IPS DF 4.7 (cell line): ENCODE results near the gene ZNF853.

Experiments used
- DNase-seq: peaks from one replicate; pipeline ENCODE4 v3.0.0-alpha.2; 2013; ENCODE audit warnings: low spot score; ENCODE audit errors: extremely low read depth

The ZNF853 gene

DNA sequence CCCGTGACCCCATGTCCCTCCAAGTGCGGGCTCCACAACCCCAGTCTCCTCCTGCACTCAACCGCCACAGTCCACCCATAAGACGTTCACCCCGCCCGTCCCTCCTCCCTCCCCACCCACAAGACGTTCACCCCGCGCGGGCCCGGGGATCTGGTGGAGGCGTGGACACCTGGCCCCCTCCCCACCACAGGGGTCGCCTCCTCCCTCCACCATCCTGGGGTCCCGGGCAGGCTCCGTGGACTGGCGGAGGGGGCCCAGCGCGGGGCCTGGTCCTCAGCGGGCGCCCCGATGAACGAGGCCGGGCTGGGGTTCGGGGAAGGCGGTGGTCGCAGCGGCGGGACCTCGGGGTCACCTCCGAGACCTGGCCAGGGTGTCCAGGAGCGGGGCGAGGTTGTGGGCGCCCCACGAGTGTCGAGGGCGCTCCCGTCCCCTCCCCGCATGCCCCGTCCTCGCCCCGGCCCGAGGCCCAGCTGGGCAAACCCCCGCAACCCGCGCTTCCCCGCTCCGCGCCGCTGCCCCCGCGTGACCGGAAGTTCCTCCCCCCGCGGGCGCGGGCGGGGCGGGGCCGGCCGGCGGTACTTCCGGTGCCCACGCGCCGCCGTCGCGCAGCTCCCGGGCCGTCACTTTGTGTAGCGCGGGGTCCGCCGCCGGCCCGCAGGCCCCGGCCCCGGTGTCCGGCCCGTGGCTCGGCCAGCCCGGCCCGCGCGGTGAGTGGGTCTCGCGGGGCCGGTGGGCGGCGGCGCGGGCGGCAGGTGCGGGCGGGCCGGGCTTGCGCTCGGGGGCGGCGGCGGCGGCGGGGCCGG, 21.5 kb downstream of the ZNF853 start, which contains the start of gene ZNF316:
ZNF316 (plus strand) TSS at position 578 of the 803 bp plus-strand sequence. CDS start 5,092 bp downstream, outside the sequence.
- DNase-seq: no peak

DNA sequence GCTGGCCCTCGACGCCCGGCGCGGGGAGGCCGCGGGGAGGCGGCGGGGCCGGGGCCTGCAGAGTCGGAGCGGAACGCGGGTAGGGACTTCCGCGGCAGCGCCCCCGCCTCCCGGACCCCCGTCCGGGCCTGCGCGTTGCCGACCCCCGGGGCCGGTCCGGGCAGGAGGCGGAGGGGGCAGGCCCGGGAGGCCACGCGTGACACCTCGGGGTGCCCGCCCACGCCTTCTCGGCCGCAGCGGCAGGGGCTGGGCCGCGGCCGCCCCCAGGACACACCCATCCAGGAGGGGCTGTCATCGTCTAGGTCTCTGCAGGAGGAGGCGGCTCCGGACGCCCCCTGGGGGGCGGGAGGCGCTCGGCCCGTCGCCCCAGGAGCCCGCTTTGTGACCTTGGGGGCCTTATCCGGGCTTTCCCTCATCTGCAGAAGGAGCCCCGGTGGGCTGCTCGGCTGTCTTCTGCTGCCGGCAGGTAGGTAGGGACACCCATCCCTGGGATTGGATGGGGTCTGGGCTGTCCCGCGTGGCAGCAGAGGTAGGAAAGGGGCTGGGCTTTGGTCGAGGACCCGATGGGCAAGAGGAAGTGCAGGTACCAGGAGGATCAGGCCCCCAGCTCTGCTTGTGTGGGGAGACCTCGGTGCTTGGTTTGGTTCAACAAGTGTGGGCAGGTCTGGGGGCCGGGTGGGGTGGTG, 22.3 kb downstream of the ZNF853 start:
- DNase-seq: no peak

DNA sequence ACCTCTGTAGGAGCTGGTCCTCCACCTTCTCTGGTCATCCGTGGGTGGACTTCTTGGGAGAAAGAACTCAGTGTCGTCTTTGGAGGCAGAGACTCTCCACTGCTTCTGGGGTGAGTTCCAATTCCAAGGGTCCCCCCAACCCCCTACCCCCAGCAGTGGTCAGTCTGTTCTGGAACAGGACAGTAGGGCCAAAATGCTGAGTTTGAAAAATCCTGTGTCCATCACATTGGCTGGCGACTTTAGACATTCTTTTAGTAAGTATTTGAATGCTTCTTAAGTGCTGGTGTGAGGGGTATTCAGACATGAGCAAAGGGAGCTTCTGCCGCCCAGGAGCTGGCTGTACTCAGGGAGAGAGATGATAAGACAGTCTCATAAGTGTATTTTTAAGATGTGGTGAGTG, 23.6 kb downstream of the ZNF853 start:
- DNase-seq: no peak

DNA sequence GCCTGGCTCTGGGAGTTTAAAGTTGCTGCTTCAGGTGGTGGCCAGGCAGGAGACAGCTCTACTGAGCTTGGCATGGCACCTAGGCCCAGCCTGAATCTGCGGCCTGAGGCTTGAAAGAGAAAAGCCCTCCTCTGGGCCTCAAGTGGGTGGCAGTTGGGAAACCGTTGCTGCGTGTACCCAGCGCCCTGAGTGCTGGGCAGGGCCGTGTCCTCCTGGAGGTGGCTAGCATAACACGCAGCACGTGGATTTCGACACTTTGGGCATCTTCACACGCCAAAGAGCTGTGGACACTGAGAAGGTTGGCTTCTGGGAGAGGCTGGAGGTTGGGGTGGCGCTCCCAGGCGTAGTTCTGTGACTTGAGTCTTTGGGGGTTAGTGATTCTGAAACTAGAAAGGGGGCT, 24.2 kb downstream of the ZNF853 start:
- DNase-seq: no peak

DNA sequence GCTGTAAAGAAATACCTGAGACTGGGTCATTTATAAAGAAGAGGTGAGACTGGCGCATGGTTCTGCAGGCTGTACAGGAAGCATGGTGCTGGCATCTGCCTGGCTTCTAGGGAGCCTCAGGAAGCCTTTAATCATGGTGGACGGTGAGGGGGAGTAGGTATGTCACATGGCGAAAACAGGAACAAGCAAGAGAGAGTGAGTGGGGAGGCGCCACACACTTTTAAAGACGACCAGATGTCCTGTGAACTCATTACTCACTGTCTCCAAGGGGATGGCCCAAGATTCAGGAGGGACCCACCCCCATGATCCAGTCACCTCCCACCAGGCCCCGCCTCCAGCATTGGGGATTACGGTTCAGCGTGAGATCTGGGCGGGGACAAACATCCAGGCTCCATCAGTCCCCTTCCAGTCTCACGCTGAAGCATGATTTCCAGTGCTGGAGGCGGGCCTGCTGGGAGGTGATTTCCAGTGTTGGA, 24.9 kb downstream of the ZNF853 start:
- DNase-seq: no peak

DNA sequence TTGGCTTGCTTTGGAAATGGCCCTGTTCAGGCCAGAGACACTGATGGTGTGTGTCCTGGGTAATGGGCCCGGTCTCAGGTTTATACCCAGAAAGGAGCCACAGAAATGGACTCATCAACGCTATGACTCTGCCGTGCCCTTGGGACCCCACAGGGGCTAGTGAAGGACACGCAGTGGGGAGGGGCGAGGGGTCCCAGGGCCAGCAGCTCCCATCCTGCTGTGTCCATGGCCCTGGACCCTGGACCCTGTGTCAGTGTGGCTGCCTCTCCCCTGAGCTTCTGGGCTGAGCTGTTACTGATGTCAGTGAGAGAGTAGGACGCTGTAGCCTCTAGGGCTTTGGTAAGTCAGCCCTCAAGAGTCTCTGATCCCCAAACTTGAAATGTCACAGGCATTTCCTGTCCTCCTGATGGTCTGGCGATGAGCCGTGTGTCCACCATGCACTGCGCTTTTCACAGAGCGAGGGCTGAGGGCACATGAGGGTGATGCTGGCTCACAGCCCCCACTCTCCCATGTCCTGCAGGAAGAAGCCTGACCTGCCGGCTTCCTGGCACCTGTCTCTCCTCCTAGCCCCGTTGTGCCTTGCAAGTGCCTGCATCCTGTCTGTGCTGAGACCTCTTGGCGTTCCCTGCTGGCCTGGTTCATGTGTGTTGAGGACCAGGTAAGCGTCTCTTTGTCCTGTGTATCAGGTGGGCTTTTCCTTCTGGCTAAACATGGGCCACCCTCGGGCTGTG, 26.1 kb downstream of the ZNF853 start:
- DNase-seq: no peak

DNA sequence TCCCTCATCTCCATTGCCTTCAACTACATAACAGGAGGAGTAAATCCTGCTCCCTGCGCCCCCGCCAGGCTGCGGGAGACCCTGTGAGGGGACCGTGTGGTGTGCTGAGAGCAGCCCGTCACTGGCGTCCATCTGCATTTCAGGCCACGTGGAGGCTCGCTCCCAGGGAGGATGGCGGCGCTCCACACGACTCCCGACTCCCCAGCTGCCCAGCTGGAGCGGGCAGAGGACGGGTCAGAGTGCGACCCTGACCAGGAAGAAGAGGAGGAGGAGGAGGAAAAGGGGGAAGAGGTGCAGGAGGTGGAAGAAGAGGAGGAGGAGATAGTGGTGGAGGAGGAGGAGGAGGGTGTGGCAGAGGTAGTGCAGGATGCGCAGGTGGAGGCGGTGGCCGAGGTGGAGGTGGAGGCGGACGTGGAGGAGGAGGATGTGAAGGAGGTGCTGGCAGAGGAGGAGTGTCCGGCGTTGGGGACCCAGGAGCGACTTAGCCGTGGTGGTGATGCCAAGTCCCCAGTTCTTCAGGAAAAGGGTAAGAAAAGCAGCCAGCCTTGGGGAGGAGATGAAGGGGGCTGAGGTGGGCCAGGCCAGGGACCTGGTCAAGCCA, 26.9 kb downstream of the ZNF853 start:
- no peak for DNase-seq

DNA sequence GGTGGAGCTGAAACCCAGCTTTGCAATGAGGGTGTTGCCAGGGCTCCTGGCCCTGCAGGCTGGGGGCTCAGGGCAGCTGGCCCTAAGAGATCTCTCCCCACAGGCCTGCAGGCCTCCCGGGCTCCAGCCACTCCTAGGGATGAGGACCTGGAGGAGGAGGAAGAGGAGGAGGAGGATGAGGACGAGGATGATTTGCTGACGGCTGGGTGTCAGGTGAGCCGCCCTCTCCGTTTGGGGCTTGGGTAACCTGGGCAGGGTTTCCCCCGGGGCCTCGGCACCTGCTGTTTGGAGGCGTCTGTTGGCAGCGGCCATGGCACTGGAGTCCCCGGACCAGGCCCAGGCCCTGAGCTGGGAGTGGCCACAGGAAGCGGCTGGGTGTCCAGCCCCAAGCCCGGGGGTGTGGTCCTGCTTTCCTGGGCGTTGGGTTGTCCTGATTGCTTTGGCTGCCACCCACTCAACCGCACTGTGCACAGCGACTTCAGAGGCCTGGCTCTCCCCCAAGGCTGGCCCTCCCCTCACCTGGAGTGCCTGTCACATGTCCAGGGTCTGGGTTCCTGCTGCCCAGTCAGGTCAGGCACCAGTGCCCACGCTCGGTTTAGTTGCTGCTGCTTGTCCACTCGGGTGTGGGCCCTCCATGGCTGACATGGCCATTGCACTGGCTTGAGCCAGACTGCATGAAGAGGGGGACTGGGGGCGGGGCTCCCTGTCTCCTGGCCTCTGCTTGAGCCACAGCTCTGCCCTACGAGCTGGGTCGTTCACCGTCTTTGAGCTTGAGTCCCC, 27.6 kb downstream of the ZNF853 start:
- DNase-seq: no peak

DNA sequence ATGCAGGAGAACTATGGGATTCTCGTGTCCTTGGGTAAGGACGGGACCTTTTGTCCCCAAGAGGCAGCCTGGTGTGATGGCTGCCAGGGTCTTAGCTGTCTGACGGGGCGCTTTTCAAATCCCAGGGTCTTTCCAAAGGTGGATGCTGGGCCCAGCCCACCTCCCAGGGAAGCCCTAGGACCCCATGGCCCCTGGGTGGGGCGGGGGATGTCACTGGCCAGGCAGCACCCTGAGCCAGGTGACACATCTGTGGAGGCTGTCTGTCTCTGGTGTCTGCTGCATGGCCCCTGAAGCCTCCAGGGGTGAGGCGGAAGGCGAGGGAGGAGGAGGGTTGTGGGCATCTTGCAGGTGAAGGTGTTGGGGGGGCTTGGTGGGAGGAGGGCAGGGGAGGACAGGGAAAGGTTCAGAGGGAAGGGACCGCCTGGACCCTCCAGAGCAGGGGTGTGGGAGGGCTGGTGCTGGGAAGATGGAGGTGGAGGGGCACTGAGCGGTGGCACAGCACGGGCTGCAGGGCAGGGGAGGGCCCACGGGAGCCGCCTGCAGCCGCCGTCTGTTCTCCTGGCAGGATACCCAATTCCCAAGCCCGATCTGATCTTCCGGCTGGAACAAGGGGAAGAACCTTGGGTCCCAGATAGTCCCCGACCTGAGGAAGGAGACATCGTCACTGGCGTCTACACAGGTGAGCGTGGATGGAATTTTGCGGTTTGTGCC, 28.7 kb downstream of the ZNF853 start:
- DNase-seq: no peak

DNA sequence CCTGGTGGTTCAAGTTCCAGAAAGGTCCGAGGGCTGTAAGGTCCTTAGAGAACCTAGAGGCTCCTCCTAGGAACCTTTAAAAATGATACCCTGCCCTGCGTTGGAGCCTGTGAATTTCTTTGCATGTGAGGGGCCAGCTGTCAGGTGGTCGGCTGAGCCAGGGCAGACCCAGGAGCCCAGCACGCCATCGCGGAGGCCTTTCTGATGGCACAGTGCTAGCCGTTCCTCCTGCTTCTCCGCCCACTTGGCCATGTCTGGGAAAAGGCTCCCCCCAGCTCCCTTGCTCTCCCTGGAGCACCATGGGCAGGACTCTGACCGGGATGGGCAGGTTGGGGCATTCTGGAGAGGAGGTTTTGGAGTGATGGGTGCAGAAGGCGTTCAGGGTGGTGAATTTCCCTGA, 29.3 kb downstream of the ZNF853 start:
- DNase-seq: no peak

DNA sequence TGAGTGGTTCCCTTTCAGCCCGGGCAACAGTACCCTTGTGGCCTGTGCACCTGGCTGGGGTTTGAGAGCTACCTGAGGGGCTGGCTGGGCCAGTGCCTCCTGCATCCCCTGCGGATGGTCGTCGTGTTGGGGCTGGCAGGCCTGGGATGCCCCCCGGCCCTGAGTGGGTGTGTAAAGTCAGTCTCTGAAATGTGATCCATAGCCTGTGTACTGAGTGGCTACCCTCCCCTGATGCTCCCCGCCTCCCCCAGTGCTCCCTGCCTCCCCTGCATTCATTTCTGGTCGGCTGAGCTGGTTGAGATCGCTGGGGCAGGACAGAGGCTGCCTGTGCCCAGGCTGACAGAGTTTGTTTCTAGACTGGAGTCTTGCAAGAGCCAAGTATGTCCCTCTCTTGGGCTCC, 31.1 kb downstream of the ZNF853 start:
- DNase-seq: no peak

DNA sequence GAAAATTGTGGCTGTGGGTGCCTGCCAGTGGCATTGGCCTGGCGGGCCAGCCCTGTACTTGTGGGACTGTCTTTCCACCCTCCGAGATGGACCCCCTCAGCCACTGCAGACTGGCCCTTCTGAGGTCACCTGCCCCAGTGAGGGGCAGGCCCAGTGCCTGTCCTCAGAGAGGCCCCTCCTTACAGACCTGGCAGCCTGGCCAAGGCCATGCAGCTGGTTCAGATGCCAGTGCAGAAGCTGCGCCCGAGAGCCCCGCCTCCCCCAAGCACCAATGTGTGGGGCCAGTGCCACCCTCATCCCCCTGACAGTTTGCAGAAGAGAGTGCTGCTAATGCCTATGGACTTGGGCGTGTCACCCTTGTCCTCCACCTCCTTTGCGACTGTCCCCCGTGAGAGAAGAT, 31.7 kb downstream of the ZNF853 start:
- no peak for DNase-seq

DNA sequence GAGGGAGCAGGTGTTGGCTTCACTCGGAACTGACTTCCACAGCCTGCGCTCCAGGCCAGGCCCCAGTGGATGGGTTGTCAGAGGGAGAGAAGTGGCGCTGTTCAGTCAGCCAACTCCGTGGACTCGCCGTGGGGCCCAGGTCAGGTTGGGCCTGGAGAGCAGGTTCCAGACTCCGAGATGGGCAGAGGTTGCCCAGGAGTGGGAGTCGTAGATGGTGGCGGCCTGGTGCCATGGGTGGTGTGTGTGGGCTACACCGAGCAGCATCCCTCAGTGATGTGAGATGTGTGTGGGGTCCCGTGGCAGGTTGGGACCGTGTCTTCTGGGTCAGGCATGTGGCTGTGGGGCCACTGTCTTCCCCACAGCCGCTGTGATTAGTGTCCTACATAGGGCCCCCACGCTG, 32.1 kb downstream of the ZNF853 start:
- DNase-seq: no peak

DNA sequence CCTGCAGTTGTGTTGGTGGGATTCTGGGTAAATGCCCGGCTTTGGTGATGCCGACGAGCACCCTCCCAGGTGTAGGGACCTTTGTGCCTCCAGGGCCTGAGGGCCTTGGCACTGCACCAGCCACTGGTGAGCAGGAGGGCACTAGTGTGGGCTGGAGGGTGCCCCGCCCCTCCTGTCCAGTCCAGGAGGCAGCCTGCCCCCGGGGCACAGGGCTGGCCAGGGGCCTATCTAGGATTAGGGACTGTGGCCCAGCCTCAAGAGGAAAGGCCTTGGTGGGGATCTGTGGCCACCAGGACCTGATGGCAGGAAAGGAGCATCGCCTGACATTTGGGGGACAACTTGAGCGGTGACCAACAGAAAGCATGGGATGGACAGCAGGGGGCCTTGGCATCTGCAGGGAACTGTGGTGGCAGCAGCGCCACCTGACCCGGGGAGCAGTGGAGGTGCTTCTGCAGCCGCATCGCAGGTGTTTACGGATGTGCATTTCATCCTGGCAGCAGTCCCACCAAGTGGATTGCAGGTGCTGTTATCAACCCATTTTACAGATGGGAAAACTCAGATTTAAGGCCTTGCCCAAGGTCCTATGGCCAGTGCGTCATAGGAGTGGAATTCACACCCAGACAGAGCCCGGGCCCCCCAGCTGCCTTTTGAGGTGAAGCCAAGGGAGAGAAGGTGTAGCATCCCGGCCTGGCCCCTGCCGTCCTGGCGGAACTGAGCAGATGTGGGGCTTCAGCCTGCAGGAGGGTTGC, 32.8 kb downstream of the ZNF853 start:
- no peak for DNase-seq

DNA sequence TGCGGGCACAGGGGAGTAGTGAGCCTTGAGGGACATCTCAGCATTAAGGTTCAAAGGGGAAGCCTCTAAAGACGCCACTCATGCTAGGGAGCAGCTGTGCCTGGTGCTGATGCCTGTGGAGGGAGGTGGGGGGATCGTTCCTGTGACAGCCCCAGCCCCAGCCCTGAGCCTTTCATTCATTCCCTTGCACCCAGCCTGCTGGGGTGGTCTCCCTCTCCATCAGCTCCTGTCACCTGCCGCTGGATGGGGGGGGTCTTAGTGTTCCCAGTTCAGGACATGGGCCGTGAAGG, 33.4 kb downstream of the ZNF853 start:
- DNase-seq: no peak

DNA sequence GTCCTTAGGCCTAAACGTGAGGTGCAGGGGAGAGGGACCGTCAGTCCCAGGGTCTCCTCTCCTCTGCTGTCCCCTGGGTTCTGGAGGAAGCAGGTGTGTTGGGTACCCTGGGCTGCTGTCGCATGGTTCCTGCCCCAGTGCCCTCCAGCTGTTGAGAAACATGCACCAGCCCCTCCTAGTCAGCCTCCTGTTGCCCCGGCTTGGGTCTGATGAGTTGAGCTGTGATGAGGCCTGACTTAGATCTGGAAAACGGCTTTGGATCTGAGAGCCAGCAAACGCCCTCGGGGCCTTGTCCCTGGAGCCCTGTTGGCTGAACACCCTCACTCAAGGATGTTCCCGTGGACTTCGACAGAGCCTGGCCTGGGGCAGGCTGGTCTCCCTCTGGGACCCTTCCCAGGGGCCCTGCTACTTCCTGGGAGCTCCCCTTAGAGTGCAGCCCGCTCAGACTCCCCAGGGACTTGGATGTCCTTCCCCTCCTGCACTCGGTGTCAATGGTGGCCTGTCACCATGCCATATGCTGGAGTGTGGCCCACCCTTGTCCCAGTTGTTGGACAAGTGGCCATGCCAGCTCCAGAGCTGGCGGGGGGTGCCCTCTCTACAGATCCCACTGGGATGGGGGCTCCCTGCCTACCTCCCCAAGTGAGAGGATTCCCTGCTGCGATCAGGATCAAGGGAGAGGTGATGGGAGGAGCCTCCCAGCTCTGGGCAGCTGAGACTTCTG, 34.0 kb downstream of the ZNF853 start:
- no peak for DNase-seq

DNA sequence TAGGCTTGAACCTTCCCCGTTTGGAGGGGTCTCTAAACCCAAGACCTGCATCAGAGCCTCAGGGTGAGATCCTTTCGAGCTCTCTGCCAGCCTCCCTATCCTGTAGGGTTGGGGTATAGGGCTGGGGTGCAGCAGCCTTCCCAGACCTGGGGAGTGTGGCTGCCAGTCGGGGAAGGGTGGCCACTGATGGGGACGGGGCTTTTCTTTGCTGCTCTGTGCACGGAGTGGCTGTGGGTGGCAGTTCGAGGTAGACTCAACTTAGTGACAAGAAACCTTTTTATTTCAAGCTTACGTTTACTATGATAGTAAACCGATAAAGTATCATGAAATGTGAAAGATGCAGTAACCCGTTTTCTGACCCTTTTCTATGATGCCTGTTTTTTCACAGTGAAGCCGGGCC, 34.7 kb downstream of the ZNF853 start:
- DNase-seq: no peak

DNA sequence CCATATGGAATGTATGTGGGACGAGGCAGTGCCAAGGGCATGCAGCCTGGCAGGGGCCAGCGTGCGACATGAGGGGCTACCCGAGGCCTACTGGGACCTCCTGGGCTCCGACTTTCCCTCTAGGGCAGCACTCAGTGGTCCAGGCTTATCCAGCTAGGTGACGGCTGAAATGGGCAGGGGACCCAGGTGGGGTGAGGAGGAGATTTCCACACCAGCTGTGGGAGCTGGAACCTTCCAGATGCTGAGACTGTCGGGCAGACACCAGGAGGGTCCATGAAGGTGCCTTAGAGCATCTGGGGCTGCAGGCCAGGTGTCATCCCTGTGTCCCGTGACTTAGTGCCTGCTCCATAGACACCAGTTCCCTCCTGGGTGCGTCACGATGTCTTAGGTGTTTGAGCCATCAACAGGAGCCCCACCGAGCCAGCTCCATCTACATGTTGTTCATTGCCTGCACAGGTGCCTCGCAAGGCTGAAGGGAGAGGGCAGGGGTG, 35.2 kb downstream of the ZNF853 start:
- DNase-seq: no peak

DNA sequence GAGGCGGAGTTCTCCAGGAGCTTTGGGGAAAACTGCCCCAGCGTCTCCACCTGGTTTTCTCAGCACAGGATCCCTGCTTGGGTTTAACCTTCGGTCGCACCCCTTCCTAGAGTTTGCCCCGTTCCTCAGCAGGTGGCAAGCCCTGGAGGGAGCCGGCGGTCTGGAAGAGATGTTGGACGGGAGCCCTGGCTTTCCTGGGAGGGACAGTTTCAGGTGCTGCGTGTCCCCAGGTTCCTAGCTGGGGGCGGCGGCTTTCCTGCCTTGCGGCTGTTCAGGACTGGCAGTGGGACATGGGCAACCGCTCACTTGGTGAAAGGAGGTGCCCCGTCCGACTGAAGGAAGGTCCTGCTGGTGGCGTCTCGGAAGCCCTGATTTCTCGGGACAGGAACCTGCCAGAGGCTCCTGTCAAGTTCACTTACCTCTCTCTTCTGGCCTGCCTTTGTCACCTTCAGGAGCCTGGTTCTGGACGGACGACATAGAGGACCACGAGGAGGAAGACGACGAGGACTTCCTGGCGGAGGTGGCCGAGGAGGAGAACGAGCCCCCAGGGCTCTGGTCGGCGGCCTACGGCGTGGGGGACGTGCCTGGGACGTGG, 36.5 kb downstream of the ZNF853 start:
- no peak for DNase-seq
